ENCODE measurements around the gene LAMA4.

GRCh38 chr6:112191509-112192020, 62.8 kb downstream of the LAMA4 start:
- TF ChIP-seq, protein P1, sequence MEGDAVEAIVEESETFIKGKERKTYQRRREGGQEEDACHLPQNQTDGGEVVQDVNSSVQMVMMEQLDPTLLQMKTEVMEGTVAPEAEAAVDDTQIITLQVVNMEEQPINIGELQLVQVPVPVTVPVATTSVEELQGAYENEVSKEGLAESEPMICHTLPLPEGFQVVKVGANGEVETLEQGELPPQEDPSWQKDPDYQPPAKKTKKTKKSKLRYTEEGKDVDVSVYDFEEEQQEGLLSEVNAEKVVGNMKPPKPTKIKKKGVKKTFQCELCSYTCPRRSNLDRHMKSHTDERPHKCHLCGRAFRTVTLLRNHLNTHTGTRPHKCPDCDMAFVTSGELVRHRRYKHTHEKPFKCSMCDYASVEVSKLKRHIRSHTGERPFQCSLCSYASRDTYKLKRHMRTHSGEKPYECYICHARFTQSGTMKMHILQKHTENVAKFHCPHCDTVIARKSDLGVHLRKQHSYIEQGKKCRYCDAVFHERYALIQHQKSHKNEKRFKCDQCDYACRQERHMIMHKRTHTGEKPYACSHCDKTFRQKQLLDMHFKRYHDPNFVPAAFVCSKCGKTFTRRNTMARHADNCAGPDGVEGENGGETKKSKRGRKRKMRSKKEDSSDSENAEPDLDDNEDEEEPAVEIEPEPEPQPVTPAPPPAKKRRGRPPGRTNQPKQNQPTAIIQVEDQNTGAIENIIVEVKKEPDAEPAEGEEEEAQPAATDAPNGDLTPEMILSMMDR (IDR thresholded peaks at IDR 0.05): no peak
- no peak for TF ChIP-seq ZFX (IDR thresholded peaks at IDR 0.05; ENCODE audit: borderline replicate concordance)
